ENCODE data around the gene TOMM22.

Gene TOMM22

GRCh38 chr22:38718414-38718813 lies 36.7 kb downstream of the TOMM22 start:
- TF ChIP-seq CTCF (IDR thresholded peaks at IDR 0.05): peak; percentile 30; the same call in 1 of the 2 replicates

- no peak for TF ChIP-seq CTCF (IDR thresholded peaks at IDR 0.05)
These were observed 37.4 kb downstream of the TOMM22 start for GRCh38 chr22:38719196-38719595.

GRCh38 chr22:38720350-38720749 lies 38.6 kb downstream of the TOMM22 start:
- TF ChIP-seq CTCF (IDR thresholded peaks at IDR 0.05): no peak

- TF ChIP-seq CTCF (IDR thresholded peaks at IDR 0.05): no peak
These were observed 39.8 kb downstream of the TOMM22 start for GRCh38 chr22:38721551-38721950.

GRCh38 chr22:38724176-38724575 lies 42.4 kb downstream of the TOMM22 start:
- TF ChIP-seq CTCF (IDR thresholded peaks at IDR 0.05): no peak

- TF ChIP-seq CTCF (IDR thresholded peaks at IDR 0.05): peak; percentile 54
These were observed 43.3 kb downstream of the TOMM22 start for GRCh38 chr22:38724926-38725571.

GRCh38 chr22:38725900-38726655 lies 44.3 kb downstream of the TOMM22 start:
- TF ChIP-seq CTCF (IDR thresholded peaks at IDR 0.05): no peak
